GM18502 (cell line): Measurements from ENCODE around the gene YIF1A.

Experiments
- ATAC-seq: cut with Tn5 transposase; IDR thresholded peaks from one replicate; pipeline ENCODE4 v1.9.1; 2021; ENCODE audit warnings: mild to moderate bottlenecking; ENCODE audit not compliant: unreplicated experiment, poor library complexity

The YIF1A gene, protein sequence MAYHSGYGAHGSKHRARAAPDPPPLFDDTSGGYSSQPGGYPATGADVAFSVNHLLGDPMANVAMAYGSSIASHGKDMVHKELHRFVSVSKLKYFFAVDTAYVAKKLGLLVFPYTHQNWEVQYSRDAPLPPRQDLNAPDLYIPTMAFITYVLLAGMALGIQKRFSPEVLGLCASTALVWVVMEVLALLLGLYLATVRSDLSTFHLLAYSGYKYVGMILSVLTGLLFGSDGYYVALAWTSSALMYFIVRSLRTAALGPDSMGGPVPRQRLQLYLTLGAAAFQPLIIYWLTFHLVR

DNA sequence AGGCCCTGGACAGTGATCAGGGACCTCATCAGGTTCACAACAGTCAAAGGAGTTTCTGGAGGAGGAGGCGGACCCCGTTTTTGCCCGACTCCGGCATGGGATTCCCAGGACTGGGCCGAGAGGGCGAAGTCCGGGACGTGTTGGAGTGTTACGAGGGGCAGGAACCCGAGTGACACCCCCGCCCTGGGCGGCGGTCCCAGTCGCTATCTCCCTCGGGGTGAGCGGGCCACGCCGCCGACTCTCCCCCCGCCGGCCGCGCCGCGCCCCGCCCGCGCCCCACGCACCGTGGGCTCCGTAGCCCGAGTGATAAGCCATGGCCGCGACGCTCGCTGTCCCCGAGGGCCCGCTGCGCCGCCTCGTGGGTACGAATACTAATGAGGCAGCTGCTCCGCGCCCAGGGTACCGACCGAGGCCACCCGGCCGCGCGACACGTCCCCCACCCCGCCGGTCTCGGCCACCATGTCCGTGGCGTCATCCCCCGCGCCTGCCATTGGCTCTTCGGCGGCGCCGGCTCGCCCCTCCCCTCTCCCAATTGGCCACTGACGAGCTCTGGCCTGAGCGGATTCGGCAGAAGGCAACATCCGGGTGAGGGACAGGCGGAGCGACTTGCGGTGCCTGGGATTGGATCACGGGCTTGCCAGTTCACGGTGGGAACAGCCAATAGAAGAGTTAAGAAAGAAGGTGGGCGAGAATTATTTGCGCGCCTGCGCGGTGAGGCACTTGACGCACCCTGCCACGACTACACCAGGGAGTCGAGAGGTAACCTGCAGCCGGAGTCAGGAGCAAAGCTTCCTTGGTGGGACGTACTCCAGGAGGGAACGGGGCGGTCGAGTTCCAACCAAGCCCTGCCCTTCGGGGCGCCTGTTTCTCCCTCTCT, at the start of gene YIF1A:
YIF1A (minus strand) TSS at position 473 of the 877 bp plus-strand sequence; CDS start at position 315, 158 bp downstream.
- peak; percentile 87 for ATAC-seq

DNA sequence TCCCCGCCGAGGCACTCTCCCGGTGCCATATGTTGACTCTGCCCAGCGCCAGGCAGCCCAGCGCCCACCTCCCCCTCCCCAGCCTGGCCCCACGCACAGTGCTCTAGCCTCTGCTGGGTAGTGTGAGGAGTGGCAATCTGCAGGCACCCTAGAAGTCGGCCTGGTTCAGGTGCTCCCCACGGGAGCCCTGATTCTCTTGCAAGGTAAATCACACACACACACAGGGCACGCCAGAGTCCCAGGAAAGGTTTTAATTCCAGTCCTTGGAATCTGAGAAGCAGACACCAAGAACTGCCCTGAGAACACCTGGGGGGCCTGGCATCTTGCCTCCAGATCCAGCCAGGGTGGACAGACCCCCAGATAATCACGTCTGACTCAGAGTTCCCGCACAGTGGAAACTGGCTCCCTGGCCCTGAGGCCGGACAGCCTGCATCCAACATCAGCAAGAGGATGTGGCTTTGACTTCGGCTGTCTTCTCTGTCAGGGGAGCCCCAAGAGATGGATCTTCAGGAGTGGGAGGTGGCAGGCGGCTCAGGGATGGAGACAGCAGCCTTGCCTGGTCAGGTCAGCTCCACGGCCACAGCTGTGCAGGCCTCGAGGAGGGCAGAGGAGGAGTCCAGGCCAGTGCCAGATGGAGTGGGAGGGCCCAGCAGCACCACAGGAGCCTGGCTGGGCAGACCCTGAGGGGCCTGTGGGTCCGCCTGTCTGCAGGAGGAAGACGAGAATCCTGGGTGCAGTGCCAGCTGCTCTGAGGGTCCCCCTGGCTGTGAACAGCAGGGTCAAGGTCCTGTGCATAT, 48.4 kb upstream of the YIF1A start:
- ATAC-seq, result no peak

DNA sequence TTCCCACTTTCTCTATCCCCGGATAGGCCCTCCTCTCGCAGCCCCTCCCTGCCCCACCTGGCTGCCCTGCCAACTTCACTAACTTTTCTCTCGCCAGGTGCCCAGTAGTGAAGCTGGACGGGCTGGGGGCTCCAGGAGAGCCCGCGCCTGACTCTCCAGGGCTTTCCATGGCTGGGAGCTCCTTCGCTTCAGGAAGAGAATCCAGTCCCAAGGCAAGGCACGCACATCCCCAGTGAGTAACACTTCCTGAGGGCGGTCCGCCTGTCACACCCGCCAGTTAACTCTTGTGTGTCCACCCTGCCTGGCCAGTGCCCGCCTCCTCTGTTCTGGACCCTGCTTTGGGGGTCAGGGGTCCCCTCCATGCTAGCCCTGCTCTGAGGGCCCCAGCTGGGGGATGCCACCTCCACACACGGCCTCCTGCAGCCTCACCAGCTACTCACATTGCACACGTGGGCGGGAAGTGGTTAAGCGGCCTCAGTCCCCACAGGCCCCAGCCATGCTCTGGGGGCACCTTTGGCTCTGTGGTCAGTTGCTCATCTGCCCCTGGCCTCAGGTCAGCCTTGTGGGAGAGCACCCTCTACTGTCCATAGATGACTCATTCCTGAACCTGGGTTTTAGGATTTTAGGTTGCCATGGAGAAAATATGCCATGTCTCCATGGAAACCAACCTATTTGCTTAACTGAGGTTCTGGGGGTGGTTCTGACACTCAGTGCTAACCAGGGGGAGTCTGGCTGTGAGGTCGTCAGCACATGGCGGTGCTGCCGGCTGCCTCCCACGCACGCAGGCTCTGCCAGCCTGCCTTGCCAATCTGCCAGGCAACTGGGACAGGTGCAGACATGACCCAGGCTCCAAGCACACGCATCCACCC, 47.5 kb upstream of the YIF1A start, which contains the start of gene RIN1:
RIN1 (minus strand) TSS at position 201 of the 869 bp plus-strand sequence; CDS start at position 169, 32 bp downstream.
- ATAC-seq, result peak; percentile 70

DNA sequence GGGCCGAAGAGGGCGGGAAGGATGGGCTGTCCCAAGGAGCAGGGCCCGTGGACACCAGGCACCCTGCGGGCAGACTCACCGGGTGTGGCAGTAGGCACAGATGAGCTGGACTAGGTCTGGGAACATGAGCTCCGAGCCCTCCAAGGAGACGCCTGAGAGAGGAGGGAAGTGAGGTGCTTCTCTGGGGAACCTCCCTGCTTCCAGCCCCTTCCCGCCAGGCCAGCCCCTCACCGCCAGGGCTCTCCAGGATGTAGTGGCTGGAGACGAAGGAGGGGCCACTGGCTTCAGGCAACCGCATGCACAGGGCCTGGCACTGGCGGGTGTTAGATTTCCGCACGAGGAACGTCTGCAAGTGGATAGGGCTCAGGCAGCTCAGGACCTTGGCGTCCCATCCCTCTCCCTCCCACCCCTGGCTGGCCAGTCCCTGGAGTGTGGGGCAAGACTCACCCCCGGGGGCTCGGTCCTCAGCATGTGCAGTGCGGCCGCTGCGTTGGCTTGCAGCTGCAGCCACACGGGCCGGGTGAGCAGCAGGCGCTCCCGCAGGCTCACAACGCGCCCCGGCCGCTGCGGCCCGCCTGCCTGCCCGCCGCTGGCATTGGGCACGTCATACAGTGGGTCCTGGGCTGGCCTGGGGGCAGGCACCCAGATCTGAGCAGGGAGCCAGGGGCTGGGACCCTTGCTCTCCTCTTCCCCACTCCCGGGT, 46.7 kb upstream of the YIF1A start:
- ATAC-seq, result no peak

DNA sequence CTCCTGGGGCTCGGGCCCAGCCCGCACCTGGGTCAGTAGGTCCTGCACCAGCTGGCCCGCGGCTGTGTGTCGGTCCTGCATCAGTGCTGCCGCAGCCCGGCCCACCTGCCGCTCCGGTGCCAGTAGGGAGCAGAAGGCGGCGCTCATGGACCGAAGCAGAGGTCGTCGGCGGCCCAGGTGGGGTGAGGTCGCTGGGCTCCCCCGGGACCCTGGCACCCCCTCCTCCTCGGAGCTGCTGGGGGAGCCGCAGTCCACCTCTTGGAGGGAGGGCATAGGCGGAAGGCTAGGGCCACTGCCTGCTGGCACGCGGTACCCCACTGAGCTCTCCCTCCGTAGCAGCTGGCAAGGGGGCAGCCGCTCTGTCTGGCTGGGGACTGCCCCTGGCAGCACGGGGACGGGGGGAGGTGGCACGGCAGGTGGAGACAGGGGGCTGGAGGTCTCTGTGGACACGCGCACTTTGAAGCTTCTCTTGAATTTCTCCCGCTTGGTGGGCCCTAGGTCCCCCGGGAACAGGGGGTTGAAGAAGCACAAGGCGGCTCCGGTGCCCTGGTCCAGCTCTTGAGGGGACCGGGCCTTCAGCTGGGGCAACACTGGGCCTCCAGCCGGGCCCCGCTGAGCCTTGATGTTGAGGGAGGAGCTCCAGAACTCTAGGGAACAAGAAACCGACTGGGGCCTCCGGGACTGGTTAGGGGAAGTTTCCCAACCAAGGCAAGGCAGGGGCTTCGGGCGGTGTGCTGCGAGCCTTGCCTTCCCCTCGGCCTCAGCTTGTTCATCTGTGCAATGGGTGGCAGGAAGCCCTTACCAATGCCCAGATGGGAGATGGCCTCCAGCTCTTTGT, 45.9 kb upstream of the YIF1A start:
- ATAC-seq, result no peak

DNA sequence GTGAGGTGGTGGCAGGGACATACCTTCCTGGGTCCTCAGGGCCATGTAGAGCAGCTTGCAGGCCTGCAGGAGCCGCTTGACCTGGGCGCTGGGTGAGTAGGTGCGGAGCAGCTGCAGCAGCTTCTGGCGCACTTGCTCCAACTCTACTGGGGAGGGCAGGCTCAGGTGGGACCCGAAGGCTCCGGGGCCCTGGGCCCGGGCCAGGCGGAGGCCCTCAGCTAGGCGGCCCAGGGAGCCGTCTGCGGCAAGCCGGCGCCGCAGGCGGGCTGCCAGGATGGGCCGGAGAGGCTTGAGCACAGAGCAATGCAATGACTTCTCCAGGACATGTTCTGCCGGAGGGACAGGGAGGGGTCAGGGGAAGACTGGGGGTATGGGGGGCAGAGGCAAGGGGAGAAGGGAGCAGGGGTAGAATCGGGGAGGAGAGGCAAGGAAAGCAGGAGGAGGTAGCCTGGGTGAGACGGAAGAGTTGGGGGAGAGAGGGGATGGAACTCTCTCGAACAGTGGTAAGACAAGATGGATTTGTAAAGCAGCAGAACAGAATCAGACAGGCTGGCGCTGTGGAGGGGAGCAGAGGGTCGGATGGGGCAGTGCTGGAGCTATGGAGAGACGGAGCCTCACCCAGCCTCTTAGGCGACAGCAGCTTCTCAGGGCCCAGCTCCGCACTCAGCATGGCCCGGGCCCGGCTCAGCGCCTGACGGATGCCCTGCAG, 45.1 kb upstream of the YIF1A start:
- no peak for ATAC-seq

DNA sequence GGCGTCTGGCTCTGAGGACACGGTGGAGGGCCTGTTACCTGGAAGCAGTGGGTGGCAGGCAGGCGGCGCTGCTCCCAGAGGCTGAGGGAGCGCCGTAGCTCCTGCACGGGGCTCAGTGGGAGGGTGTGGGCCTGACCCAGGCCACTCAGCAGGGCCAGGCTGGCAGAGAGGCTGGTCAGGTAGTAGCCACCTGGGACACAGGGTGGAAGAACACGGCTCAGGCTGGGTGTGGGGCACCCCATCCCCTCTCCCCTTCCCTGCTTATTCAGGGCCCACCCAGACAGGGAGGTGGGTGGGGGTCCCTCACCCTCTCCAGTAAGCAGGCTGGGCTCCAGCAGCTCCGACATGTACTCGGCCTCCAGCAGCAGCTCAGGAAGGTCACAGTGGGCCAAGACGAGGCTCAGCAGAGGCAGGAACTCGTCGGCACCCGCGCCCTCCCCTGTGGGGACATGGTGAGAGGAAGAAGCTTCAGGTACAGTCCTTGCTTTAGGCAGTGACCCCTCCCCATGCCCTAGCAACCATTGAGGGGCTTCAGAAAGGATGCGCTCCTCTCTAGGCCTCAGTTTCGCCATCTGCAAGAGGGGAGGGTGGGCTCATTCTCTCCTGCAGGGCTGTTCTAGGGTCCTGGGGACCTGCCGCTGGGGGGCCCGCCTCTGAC, 44.4 kb upstream of the YIF1A start:
- no peak for ATAC-seq

DNA sequence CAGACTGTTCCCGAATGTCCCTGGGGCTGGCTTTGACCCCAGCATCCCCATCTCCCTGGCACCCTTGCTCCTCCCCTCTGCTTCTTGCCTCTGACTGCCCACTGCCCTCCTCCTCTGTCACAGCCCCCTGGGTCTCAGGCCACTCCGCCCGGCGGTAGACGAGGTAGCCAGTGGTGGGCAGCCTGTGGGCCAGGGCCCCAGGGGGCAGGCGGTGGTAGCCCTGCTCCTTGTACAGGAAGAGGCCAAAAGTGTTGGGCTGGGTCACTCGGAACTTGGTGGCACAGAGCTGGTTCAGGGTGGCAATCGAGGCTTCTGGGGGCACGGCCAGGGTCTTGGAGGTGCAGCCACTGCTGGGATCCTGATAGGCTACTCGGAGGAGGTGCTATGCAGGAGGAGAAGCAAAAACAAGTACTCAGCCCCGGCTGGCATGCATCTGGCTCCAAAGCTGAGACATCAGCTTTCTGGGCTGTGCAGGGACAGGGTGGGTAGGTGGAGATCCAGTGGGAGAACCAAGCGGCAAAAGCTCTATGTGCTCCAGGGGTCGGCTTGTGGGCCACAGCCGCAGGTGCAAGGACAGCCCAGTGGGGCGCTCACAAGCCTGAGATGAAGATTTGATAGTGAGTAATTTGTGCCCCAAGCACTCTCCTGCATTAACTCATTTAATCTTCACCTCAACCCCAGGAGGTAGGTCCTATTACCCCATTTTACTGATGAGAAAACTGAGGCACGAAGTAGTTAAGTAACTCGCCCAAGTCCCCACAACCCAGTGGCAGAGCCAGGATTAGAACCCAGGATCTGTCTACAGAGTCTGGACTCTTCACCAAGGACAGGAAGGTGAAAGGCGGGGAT, 43.7 kb upstream of the YIF1A start:
- no peak for ATAC-seq

DNA sequence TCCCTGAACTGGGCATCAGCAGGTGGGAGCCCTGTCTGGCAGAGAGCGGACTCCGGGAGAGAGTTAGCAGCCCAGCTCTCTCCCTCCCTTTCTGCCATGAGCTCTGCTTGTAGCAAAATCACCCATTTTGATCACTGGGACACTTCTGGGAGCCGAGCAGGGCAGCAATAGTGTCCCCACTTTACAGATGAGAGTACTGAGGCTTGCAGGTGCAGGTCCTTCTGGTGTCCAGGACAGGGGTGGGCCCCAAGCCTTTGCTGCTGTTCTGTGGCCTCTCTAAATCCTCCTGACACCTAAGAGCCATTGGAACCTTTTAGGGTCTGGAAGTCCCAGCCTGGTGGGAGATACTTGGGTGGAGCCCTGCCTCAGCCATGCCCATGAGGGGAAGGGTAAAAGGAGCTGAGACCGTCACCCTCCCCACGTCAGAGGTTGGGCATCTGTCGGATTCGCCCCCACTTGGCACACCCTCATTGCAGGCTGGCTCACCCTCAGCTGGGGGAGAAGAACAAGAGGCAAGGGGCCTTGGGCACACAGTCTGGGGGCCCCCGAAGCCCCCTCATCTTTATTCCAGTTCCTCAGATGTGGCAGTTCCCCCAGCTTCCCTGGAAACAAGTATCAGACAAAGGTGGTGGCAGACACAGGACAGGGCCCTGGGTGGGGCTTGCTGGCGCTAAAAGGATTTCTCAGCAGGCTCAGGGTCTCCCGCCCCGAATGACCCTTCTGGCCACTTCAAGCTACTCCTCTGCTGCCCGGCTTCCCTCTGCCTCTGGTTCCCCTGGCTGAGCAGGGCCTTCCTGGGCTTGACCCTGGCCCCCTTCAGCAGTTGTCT, 42.8 kb upstream of the YIF1A start:
- ATAC-seq, result no peak

DNA sequence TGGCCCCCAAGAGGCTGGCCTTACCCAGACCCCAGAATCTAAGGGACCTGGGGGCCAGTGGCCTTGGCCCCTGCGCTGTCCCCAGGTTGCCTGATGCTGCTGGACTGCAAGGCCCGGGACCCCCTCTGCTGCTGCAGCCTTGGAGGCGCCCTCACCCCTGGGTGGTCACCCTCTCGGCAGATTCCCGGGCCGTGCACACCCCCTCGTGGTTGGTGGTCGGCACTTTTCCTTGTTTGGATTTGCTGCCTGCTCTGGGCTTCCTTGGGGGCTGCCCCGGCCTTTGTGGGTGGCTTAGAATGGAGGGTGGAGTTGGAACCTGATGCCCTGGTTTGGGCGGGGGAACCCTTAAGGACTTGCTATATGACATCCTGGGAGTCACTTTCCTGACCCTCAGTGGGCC, 42.0 kb upstream of the YIF1A start:
- ATAC-seq, result no peak

DNA sequence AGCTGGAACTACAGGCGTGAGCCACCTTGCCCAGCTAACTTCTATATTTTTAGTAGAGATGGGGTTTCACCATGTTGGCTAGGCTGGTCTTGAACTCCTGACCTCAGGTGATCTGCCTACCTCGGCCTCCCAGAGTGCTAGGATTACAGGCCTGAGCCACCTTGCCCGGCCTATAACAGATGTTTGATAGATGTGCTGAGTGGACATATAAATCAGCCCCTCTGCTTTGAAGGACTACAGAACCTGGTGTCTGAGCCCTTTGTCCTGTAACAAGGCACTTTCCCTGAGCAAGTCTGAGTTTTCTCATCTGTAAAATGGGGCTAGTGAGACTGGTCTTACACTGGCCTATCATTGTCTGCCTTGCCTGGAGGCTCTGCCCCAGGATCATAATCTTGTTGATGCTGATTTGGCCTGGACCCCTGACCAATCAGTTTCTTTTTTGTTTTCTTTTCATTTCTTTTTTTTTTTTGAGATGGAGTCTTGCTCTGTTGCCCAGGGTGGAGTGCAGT, 40.3 kb upstream of the YIF1A start:
- no peak for ATAC-seq

DNA sequence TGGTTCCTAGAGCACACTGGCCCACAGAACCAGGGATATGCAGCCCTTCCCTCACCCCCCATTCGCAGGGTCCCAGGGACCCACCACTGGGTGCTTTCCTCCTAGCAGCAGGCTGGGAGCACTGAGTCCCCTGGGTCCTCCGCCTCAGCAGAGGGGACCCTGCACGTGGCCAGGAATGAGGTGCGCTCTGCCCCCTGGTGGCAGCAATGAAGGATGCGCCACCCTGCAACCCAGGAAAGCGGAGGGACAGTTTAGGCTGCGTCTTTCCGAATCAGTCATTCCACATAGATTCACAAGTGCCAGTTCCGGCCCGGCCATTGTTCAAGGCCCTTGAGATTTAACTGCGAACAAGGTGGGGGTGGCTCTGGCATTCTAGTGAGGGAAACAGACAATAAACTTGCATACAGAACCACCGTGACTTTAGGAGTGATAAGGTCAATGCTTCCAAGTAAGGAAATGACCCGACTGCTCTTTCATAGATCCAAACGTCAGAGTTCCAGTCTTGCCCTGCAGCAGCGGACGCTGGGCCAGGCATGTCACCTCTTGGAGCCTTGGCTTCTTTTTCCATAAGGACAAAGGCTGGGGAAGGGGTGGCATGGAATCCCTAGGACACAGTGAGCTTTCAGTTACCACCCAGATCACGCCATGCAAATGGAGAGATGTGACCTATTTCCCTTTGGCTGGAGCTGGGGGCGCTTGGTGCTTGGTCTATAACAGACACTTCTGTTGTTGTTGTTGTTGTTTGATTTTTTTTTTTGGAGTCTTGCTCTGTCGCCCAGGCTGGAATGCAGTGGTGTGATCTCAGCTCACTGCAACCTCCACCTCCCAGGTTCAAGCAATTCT, 39.6 kb upstream of the YIF1A start:
- peak; percentile 63 for ATAC-seq

DNA sequence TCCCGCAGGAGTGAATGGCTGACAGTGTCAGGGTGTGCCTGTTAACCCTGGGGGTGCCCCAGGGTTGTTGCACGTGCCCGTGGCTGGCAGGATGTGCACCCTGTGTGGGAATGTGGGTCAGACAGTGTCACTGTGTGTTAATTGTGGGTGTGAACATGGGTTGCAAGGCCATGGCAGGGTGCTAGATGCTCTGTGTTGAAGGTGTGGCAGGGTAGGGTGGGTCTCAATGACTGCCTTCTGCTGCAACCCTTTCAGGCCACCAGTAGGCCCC, 39.0 kb upstream of the YIF1A start:
- no peak for ATAC-seq

DNA sequence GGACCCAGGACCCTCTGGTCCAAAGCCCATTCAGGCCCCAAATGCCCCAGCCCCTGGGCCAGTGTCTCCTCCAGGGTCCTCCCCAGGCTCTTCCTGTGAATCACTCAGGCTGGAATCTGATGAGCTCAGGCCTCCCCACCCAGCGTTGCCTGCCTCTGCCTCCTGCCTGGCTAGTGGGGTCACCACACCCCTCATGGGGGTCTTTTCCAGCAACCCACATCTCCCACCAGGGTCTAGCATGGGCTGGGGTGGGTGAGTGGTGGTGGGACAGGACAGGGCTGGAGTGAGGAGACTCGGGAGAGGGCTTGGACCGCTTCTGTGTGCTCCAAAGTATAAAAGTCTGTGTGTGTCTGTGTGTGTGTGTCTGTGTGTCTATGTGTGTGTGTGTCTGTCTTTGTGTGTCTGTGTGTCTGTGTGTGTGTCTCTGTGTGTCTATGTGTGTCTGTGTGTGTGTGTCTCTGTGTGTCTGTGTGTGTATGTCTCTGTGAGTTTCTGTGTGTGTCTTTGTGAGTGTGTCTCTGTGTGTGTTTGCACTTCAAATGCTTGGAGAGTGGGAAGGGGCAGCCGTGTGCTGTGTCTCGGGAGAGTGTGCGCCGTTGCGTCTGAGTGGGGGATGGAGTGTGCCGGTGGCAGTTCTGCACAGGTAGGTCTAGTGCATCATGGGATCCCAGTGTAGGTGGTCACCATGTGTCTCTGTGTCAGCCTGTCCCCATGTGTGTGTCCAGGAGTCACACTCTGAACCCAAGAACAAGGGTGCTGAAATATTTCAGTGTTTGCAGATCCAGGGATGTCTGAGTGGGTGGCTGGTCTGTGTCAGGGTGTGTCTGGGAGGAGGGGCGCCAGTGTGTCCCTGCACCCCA, 38.5 kb upstream of the YIF1A start:
- ATAC-seq, result no peak
